NCI-H1436 (cell line): Measurements from ENCODE around the gene FLYWCH1.

ENCODE experiments used
- DNase-seq: peaks from one replicate; lab custom pipeline; 2025; lab: John Stamatoyannopoulos, UW

Gene FLYWCH1

DNA sequence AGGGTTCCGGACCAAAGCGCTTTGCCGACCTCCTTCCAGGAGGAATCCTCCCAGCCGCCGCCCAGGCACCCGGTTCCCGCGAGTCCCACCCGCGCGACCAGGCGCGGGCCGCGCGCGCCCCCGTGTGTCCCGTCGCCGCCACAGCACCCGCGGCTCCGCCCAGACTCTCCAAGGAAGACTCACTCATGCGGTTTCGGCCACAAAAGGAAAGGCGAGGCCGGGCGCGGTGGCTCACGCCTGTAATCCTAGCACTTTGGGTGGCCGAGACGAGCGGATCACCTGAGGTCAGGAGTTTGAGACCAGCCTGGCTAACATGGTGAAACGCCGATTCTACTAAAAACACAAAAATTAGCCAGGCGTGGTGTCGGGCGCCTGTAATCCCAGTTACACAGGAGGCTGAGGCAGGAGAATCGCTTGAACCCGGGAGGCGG is 72.0 kb downstream of the FLYWCH1 start:
- peak; percentile 78 for DNase-seq

- DNase-seq, result no peak
Measured at GRCh38 chr16:2985462-2985861, 73.7 kb downstream of the FLYWCH1 start.

GRCh38 chr16:2985893-2986355 is 74.2 kb downstream of the FLYWCH1 start:
- no peak for DNase-seq

DNA sequence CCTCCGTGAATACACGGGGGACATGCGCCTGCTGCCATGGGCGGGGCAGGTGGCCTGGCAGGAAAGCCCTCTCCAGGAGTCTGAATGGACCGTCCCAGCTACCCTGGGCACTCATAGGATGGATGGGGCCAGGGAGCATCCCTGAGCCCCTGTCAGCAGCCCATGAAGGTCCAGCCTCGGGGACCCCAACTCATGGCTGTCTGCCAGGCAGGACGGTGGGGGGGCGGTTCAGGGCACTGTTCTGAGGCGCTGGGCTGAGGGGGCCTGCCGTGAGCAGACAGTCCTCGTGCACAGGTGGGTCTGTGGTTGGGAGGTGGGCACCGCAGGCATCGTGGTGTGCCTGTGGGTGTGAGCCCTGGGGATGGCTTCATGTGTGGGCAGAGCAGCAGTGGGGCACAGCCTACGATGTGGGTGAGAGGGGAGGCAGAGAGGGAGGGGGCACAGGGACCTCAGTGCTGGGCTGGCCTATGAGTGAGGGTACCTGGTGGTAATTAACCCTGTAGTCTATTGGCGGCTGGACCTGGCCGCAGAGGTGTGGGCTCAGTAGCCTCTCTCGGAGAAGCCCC is 75.0 kb downstream of the FLYWCH1 start:
- DNase-seq, result no peak

GRCh38 chr16:2987286-2987685 is 75.6 kb downstream of the FLYWCH1 start:
- DNase-seq, result no peak

DNA sequence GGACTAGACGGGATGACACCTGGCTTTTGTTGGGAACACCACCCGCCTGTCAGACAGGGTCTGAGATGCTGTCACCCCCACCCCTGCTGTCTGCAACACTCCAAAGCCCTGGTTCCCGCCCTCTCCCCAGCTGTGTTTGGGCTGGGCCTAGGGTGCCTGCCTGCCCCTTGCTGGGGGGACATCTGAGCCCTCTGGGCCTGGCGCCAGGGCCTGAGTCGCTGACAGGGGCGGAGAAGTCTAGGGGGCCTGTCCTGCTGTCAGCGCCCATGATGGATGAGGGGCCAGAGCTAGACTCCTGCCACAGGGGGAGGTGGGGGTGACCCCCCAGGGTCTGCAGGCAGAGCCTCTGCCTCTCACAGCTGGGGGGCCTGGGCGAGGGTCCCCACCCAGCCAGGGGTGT is 76.1 kb downstream of the FLYWCH1 start:
- no peak for DNase-seq

DNA sequence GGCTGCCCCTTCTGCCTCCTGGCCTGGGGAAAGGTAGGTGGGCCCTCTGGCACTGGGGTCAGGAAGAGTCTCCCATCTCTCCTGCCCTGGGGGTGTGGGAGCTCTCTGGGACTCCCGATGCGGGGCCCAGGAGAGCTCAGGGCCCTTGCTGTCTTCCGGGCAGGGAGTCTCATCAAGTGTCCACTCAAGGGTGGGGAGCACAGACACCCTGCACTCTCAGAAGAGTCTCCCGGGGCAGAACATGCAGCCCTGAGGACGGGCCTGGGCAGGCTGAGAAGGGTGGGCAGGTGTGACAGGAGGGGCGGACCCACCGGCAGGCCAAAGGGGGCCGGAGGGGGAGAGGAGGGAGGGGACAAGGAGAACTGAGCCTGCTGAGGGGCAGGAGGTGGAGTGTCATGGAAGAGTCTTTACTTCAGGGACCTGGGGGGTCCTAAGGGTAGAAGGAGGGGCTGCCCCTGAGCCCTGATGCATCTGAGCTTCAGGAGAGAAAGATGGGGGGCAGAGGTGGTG is 76.9 kb downstream of the FLYWCH1 start:
- no peak for DNase-seq

- no peak for DNase-seq
Measured at GRCh38 chr16:2990891-2991290, 79.2 kb downstream of the FLYWCH1 start.

DNA sequence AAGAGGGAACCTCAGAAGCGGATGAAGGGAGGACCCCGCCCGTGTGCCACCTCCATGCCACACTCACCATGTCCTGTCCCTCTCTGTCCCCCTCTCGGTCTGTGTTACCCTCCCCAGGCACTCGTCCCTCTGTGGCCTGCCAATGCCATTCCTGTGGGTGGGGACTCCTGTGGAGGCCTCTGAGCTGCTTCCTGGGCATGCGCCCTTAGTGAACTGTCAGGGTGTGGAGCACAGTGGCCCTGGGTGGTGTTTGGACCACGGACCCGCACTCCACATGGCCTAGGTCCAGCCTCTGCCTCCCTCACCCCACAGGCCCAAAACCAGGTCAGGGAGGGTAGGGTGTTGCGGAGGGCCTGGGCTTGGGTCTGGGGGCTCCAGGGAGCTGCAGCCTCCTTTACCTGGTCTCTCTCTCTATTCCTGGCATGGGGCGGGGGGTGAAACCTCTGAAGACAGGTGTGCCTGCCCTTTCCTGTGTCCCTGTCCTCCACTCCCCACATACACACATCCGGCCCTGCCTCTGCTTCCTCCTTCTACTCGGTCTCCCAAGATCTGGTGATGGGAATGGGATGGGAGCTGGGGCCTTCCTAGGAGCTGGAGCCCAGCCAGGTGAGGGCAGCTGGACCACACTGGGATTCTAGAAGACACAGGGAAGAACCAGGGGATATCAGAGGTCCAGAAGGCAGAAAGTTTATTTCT is 80.0 kb downstream of the FLYWCH1 start:
- DNase-seq, result no peak

GRCh38 chr16:2992383-2993081 is 80.8 kb downstream of the FLYWCH1 start:
- DNase-seq, result no peak

DNA sequence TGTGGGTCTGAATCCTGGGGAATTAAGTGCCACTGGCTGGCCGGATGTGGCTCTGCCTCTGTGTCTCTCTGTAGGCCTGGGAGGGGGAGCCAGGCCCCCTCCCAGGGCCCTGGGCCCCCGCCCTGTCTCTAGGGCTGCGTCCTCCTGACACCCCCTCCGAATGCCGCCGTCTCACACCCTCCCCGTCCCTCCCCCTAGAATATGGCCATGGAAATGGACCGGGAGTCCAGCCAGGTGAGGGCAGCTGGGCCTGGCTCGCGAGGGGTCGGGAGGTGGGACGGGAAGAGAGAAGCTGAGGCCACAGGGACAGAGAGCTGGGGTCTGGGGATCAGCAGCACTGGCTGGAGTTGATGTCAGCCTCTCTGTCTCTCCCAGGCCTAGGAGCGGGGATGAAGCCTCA is 84.6 kb downstream of the FLYWCH1 start:
- no peak for DNase-seq

GRCh38 chr16:2999929-3000328 is 88.2 kb downstream of the FLYWCH1 start:
- DNase-seq, result no peak

GRCh38 chr16:3000540-3000939 is 88.8 kb downstream of the FLYWCH1 start:
- DNase-seq, result no peak
